ENCODE results near the gene HEYL.

GRCh38 chr1:39632323-39632681, 7.1 kb downstream of the HEYL start:
- no peak for TF ChIP-seq CTCF (IDR thresholded peaks at IDR 0.05)
- TF ChIP-seq POLR2A (IDR thresholded peaks at IDR 0.05) = no peak
